GM12874 (cell line): ENCODE data around the gene ZNF846.

ENCODE experiments used
- TF ChIP-seq, protein P1 (sequence below): IDR thresholded peaks from 2 replicates; pipeline ENCODE4 v1.5.1; 2011; ENCODE audit warnings: low read depth, mild to moderate bottlenecking, control low read depth, low read length, moderate library complexity; ENCODE audit not compliant: insufficient read depth

Gene ZNF846

GRCh38 chr19:9768175-9769112, at the start of gene ZNF846:
Gene ZNF846 (minus strand): TSS chr19:9768738. CDS start chr19:9764950, 3,788 bp downstream.
- TF ChIP-seq, protein P1, sequence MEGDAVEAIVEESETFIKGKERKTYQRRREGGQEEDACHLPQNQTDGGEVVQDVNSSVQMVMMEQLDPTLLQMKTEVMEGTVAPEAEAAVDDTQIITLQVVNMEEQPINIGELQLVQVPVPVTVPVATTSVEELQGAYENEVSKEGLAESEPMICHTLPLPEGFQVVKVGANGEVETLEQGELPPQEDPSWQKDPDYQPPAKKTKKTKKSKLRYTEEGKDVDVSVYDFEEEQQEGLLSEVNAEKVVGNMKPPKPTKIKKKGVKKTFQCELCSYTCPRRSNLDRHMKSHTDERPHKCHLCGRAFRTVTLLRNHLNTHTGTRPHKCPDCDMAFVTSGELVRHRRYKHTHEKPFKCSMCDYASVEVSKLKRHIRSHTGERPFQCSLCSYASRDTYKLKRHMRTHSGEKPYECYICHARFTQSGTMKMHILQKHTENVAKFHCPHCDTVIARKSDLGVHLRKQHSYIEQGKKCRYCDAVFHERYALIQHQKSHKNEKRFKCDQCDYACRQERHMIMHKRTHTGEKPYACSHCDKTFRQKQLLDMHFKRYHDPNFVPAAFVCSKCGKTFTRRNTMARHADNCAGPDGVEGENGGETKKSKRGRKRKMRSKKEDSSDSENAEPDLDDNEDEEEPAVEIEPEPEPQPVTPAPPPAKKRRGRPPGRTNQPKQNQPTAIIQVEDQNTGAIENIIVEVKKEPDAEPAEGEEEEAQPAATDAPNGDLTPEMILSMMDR, result no peak

- TF ChIP-seq, protein P1, result no peak
Observed at GRCh38 chr19:9818175-9818733, 49.7 kb upstream of the ZNF846 start.

DNA sequence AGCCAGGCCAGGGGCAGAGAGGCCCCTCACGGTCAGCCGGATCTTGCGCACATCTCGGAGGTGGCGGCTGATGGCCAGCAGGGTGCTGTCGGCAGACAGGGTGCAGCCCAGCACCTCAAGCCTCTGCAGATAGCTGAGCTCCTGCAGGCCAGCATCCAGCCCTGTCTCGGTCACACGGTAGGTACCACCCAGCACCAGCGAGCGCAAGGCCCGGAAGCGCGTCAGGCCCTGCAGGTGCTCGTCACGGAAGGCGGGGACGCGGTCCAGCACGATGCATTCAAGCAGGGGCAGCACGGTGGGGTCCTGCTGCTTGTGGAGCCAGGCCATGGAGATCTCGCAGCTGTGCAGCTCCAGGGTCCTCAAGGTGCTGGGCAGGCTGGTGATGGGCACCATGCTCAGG, 42.6 kb upstream of the ZNF846 start:
- TF ChIP-seq, protein P1, result no peak

DNA sequence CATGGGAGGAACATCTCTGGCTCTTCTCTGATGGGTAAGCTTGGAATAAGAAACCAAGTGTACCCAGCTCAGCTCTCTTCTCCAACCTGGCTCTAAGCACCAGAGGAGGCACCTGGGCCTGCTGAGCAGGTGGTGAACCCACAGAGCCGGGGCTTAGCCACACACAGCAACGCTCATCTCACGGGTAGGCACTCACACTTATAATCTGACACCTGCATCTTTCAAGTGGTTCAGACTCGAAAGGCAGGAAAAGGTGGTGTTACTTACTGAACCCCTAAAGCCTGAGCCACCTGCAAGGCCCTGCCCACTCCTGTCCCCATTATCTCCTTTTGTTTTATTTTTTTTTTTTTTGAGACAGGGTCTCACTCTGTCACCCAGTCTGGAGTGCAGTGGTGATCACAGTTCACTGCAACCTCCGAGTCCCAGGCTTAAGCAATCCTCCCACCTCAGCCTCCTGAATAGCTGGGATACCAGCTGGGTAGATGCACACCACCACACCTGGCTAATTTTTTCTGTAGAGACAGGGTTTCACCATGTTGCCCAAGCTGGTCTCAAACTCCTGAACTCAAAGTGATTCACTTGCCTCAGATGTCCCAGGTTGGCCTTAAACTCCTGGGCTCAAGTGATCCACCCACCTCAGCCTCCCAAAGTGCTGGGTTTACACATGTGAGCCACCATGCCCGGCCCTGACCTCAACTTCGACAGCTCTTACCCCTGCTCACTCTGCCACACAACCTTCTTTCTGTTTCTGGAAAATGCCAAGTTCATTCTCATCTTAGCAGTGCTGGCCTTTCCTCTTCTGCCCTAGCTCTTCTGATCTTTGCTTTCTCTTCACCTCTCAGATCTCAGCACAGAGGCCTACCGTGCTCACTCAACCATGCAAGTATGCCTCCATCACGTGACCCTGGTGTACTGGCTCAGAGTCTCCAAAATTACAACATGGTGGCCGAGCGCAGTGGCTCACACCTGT, 40.6 kb upstream of the ZNF846 start:
- TF ChIP-seq, protein P1, result no peak

DNA sequence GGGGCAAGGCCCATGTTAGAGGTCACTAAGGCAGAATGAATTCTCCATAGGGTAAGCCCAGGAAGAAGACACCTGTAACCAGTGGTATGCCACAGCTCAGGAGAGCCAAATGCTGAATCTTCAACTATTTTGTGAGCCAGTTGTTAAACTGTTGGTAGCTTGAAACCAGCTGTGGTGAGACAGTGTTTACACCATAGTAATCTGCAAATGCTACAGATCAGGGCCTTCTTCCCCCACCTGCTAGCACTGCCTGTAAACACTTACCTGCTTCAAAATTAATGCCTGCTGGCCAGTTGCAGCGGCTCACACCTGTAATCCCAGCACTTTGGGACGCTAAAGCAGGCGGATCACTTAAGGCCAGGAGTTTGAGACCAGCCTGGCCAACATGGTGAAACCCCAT, 38.3 kb upstream of the ZNF846 start:
- TF ChIP-seq, protein P1, result no peak

- TF ChIP-seq, protein P1, result no peak
Observed at GRCh38 chr19:9801976-9802375, 33.4 kb upstream of the ZNF846 start.
